GM12874 (cell line): ENCODE data around the gene DGKE.
A peak's percentile ranks its signal among the peaks of the same experiment; 100 is the strongest.

Experiments used
- TF ChIP-seq, protein P1 (sequence below): IDR thresholded peaks from 2 replicates; pipeline ENCODE4 v1.5.1; 2011; ENCODE audit warnings: low read depth, mild to moderate bottlenecking, control low read depth, low read length, moderate library complexity; ENCODE audit not compliant: insufficient read depth

The DGKE gene

DNA sequence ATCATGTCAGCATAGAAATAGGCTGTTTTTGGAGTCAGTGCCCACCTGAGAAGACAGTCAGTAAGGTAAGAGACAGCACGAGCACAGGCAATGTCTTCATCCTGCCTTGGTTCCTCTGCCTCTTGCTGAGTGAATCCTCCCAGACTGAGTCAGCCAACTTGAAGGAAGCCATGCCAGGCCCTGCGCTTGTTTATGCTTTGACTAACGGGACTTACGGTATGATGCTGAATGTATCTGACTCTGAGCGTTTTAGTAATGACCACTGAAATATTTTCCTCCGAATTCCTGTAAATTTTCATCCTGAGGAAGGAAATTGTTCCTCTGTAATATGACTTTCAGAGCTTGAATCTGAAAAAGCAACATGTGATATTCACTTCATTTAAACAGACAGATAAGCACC is 18.2 kb upstream of the DGKE start:
- TF ChIP-seq, protein P1, sequence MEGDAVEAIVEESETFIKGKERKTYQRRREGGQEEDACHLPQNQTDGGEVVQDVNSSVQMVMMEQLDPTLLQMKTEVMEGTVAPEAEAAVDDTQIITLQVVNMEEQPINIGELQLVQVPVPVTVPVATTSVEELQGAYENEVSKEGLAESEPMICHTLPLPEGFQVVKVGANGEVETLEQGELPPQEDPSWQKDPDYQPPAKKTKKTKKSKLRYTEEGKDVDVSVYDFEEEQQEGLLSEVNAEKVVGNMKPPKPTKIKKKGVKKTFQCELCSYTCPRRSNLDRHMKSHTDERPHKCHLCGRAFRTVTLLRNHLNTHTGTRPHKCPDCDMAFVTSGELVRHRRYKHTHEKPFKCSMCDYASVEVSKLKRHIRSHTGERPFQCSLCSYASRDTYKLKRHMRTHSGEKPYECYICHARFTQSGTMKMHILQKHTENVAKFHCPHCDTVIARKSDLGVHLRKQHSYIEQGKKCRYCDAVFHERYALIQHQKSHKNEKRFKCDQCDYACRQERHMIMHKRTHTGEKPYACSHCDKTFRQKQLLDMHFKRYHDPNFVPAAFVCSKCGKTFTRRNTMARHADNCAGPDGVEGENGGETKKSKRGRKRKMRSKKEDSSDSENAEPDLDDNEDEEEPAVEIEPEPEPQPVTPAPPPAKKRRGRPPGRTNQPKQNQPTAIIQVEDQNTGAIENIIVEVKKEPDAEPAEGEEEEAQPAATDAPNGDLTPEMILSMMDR, result no peak

DNA sequence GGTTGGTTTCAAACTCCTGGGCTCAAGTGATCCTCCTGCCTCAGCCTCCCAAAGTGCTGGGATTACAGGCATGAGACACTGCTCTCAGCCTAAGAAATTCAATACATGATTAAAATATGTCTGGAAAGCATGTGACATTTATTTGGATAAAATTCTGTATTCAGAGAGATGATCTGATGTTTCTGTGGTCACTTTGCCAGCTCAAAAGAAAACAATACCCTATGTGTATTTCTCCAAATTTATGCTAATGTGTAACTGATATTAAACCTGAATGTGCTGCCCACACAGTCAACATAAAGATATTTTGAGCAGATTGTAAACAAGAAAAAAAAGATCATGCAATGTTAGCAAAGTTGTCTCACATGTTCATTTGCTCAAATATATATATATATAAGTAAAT is 16.9 kb upstream of the DGKE start:
- TF ChIP-seq, protein P1, result no peak

DNA sequence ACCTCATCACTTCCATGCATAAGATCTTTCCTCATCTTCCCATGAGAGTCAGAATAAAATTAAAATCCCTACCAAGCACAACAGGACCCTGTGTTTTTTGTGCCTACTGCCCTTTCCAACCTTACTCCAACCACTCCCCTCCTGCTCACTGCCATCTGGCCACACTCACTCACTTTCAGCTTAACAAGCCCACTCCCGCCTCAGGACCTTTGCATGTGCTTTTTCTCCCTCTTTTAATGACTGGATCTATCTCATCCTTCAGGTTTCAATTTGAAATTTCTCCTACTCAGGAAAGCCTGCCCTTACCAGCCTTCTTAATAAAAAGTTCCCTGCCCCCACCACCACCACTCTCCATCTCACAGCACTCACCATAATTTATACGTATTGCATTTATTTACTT is 14.9 kb upstream of the DGKE start:
- TF ChIP-seq, protein P1, result no peak

DNA sequence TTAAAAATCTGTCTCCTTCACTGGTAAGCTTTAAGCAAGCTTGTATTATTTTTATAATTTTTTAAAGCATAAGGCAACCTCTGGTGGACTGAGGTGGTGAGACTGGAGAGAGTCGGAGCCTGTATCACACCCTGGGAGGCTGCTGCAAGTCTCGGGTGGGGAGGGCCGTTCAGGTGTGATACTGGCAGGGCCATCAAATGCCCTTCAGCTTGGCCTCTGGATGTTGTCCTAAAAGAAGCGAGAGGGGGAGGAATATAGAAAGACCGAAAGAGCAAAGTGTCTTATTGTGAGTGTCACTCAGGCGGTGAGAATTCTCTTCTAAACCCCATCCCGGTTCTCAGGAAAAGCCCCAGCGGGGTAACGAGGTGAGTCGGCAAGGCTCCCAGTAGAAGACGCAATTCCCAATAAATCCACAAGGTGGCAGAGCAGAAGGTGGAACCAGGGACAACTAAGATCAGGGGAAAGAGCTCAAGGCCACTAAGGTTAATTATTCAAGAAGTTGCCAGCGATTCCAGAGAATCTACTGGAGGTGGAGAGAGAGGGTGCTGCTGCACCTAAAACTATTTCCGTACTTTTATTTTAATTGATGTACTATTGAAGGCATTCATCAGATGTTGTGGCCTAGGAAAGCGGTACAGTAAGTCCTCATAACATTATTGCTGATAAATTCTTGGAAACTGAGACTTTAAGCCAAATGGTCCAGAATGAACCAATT is 14.4 kb upstream of the DGKE start:
- TF ChIP-seq, protein P1, result peak; percentile 71

DNA sequence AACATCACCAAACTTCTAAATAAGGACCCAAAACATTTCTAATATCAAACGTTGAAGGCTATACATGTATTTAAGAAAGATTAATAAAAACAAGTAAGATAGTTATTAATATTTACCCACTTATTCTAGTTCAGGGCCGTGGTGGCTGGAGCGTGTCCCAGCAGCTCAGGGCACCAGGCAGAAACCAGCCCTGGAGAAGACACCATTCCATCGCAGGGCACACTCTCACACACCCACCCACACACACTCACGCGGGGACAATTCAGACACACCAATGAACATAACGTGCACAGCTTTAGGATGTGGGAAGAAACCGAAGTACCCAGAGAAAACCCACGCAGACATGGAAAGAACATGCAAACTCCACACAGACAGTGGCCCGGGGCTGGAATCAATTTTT is 13.7 kb upstream of the DGKE start:
- TF ChIP-seq, protein P1, result no peak

DNA sequence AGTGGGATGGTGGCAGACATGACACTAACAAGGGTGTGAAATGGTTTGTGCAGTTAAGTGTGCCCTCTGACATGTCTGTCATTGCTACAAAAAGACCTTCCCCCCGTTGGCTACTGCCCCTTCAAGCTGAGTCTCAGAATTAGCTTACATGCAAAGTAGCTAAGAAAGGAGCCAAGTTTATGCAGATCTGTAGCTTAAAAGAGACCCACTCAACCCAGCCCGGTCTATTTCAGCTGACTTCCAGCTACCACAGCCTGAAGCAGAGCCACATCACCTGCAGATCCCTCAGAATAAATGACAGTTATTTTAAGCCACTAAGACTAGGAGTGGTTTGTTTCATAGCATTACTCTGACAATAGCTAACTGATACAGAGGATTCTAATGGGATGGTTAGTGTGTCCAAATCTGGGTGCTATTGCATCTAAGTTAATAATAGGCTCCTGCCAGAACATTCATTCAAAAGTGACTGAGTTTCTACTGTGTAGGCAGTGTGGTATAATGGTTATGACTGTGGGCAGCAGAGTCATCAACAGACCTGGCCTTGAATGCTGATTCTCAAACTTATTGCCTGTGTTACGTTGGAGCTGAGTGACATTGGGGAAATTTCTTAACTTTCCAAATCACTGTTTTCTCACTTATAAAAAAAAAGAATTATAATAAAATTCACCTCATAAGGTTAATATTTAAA is 12.0 kb upstream of the DGKE start:
- TF ChIP-seq, protein P1, result no peak

DNA sequence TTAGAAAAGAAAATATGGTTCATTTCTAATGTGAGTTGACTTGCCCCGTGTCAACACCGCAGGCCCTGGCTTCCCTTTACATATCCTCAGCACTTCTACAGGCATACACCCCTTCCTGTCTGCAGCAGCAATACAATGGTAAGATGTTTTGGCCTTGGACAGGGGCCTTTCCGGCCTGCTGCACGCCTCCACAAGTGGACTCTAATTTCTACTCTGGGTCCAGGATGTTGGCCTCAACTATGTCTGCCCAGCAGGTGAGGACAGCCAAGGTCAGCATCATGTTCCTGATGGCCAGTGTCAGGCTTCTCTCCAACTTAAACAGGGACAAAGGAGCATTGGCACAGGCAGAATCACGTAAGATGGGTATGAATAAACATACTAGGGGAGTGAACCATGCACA is 11.2 kb upstream of the DGKE start:
- TF ChIP-seq, protein P1, result no peak
